Mucosa of rectum (tissue), 2 donors: ENCODE data around the gene MACROD2.

Source experiments
- H3K27ac ChIP-seq, 2 donors: one replicate each; pipeline ENCODE4 v1.7.0; 2013; ENCODE audit warnings: inconsistent platforms in 2 of 2, low read depth in 2 of 2, low read length in 2 of 2
- H3K27me3 ChIP-seq, 2 donors: one replicate each; pipeline ENCODE4 v1.7.0; 2013; ENCODE audit warnings: low read length in 2 of 2; ENCODE audit not compliant: control insufficient read depth in 2 of 2, insufficient read depth in 2 of 2
- H3K36me3 ChIP-seq, 2 donors: one replicate each; pipeline ENCODE4 v1.7.0; 2013; ENCODE audit warnings: low read length in 2 of 2; ENCODE audit not compliant: control insufficient read depth in 2 of 2, insufficient read depth in 2 of 2
- H3K4me1 ChIP-seq, 2 donors: one replicate each; pipeline ENCODE4 v1.7.0; 2013; ENCODE audit warnings: low read length in 2 of 2, mild to moderate bottlenecking in 1 of 2; ENCODE audit not compliant: control insufficient read depth in 2 of 2, insufficient read depth in 2 of 2
- H3K4me3 ChIP-seq, 2 donors: one replicate each; pipeline ENCODE4 v1.7.0; 2013; ENCODE audit warnings: low read length in 2 of 2
- H3K9ac ChIP-seq, 2 donors: one replicate each; pipeline ENCODE4 v1.7.0; 2013; ENCODE audit warnings: low read length in 2 of 2, low read depth in 1 of 2, mild to moderate bottlenecking in 1 of 2
- H3K9me3 ChIP-seq, 2 donors: one replicate each; pipeline ENCODE4 v1.7.0; 2013; ENCODE audit warnings: low read length in 2 of 2; ENCODE audit not compliant: control insufficient read depth in 2 of 2
- donor health status: healthy.
- donor health status: Normal muscosa, but diverticular disease.

Gene MACROD2

GRCh38 chr20:14555676-14556075 lies 560.4 kb downstream of the MACROD2 start:
- no peak overlapping the region for H3K4me3 ChIP-seq
- no peak overlapping the region for H3K27ac ChIP-seq
- H3K27me3 ChIP-seq: no peaks in the 10 kb centered on the region
- H3K9me3 ChIP-seq: no peaks in the 10 kb centered on the region
- no peaks in the 10 kb centered on the region for H3K36me3 ChIP-seq
- no peak overlapping the region for H3K9ac ChIP-seq
- H3K4me1 ChIP-seq: no peaks in the 10 kb centered on the region

- H3K4me1 ChIP-seq: no peaks in the 10 kb centered on the region
- H3K9ac ChIP-seq: no peak overlapping the region
- no peak overlapping the region for H3K4me3 ChIP-seq
- no peaks in the 10 kb centered on the region for H3K27me3 ChIP-seq
- H3K9me3 ChIP-seq: no peaks in the 10 kb centered on the region
- H3K27ac ChIP-seq: no peak overlapping the region
- no peaks in the 10 kb centered on the region for H3K36me3 ChIP-seq
Measured at GRCh38 chr20:14556206-14556605, 560.9 kb downstream of the MACROD2 start.

GRCh38 chr20:14559612-14560011 lies 564.3 kb downstream of the MACROD2 start:
- Histone ChIP-seq H3K4me1 (no peaks in the 10 kb centered on the region), H3K27ac (no peak overlapping the region), H3K4me3 (no peak overlapping the region), H3K36me3 (no peaks in the 10 kb centered on the region), H3K9me3 (no peaks in the 10 kb centered on the region), H3K27me3 (no peaks in the 10 kb centered on the region), H3K9ac (no peak overlapping the region)

GRCh38 chr20:14561741-14562221 lies 566.5 kb downstream of the MACROD2 start:
- Histone ChIP-seq H3K9ac (no peak overlapping the region), H3K9me3 (no peaks in the 10 kb centered on the region), H3K36me3 (no peaks in the 10 kb centered on the region), H3K27me3 (no peaks in the 10 kb centered on the region), H3K4me3 (no peak overlapping the region), H3K4me1 (no peaks in the 10 kb centered on the region), H3K27ac (no peak overlapping the region)

- no peak overlapping the region for H3K4me3 ChIP-seq
- no peaks in the 10 kb centered on the region for H3K9me3 ChIP-seq
- no peaks in the 10 kb centered on the region for H3K36me3 ChIP-seq
- no peak overlapping the region for H3K27ac ChIP-seq
- no peak overlapping the region for H3K9ac ChIP-seq
- H3K4me1 ChIP-seq: no peaks in the 10 kb centered on the region
- no peaks in the 10 kb centered on the region for H3K27me3 ChIP-seq
Measured at GRCh38 chr20:14562981-14563380, 567.7 kb downstream of the MACROD2 start.

- H3K4me1 ChIP-seq: no peaks in the 10 kb centered on the region
- no peak overlapping the region for H3K27ac ChIP-seq
- no peak overlapping the region for H3K4me3 ChIP-seq
- no peaks in the 10 kb centered on the region for H3K9me3 ChIP-seq
- no peaks in the 10 kb centered on the region for H3K36me3 ChIP-seq
- H3K9ac ChIP-seq: no peak overlapping the region
- H3K27me3 ChIP-seq: no peaks in the 10 kb centered on the region
Measured at GRCh38 chr20:14566505-14566904, 571.2 kb downstream of the MACROD2 start.

GRCh38 chr20:14568225-14568624 lies 572.9 kb downstream of the MACROD2 start:
- Histone ChIP-seq H3K27me3 (no peaks in the 10 kb centered on the region), H3K27ac (no peak overlapping the region), H3K36me3 (no peaks in the 10 kb centered on the region), H3K9me3 (no peaks in the 10 kb centered on the region), H3K9ac (no peak overlapping the region), H3K4me1 (no peaks in the 10 kb centered on the region), H3K4me3 (no peak overlapping the region)

- Histone ChIP-seq H3K4me3 (no peak overlapping the region), H3K36me3 (no peaks in the 10 kb centered on the region), H3K9ac (no peak overlapping the region), H3K9me3 (no peaks in the 10 kb centered on the region), H3K27me3 (no peaks in the 10 kb centered on the region), H3K4me1 (no peaks in the 10 kb centered on the region), H3K27ac (no peak overlapping the region)
Measured at GRCh38 chr20:14568701-14569100, 573.4 kb downstream of the MACROD2 start.

GRCh38 chr20:14569641-14570040 lies 574.3 kb downstream of the MACROD2 start:
- Histone ChIP-seq H3K36me3 (no peaks in the 10 kb centered on the region), H3K4me3 (no peak overlapping the region), H3K27me3 (no peaks in the 10 kb centered on the region), H3K9ac (no peak overlapping the region), H3K4me1 (no peaks in the 10 kb centered on the region), H3K27ac (no peak overlapping the region), H3K9me3 (no peaks in the 10 kb centered on the region)

- no peak overlapping the region for H3K27ac ChIP-seq
- H3K9me3 ChIP-seq: no peaks in the 10 kb centered on the region
- no peaks in the 10 kb centered on the region for H3K4me1 ChIP-seq
- H3K9ac ChIP-seq: no peak overlapping the region
- no peaks in the 10 kb centered on the region for H3K27me3 ChIP-seq
- H3K4me3 ChIP-seq: no peak overlapping the region
- H3K36me3 ChIP-seq: no peaks in the 10 kb centered on the region
Measured at GRCh38 chr20:14570811-14571210, 575.5 kb downstream of the MACROD2 start.

GRCh38 chr20:14573676-14574075 lies 578.4 kb downstream of the MACROD2 start:
- Histone ChIP-seq H3K9ac (no peak overlapping the region), H3K27me3 (no peaks in the 10 kb centered on the region), H3K27ac (no peak overlapping the region), H3K9me3 (no peaks in the 10 kb centered on the region), H3K4me1 (no peaks in the 10 kb centered on the region), H3K4me3 (no peak overlapping the region), H3K36me3 (no peaks in the 10 kb centered on the region)
